Purkinje cell (primary cell): ENCODE measurements around the gene CCDC182. TPM values are rescaled to one million over a fixed set of nuclear protein-coding genes. Genes with fewer than 3 reads are reported as not detected.

ENCODE experiments used
- polyA plus RNA-seq: library from polyadenylated mRNA; unstranded; fragments of >200 nt; fragmentation: Nextera tagmentation; gene quantifications from 2 replicates; pipeline ENCODE4 v1.2.1, GENCODE V29; 2014

The CCDC182 gene
- polyA plus RNA-seq = not detected in 2 replicates

DNA sequence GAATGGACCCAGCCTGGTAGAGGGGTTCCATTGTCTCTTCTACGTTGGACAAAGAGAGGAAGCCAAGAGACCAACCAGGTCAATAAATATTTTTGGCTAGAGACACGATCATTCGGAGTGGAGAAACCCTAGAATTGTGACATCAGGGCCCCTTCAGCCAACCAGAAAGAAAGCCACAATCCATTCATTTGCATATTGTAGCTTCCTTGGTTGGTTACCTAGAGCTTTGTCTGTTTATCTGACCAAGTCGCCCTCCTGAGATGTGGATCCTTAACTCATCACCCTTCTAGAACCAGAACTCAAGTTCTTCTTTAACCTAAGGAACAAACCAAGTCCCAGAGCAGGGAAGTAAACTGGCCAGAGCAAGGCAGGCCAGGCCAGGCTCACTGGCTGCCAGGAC, at the start of gene CCDC182:
Gene CCDC182, minus strand, starts transcription at position 58 of the 400 bp plus-strand sequence. Its CDS starts 27 bp downstream, at position 31.

Other genes starting within 250 kb of the CCDC182 start
- 96.8 and 103 TPM in 2 replicates for gene MRPS23, start 104.7 kb upstream of the CCDC182 start, polyA plus RNA-seq
- gene CUEDC1, start 210.1 kb upstream of the CCDC182 start, polyA plus RNA-seq = 0.24 and 0.58 TPM in 2 replicates
- gene VEZF1, start 243.0 kb upstream of the CCDC182 start, polyA plus RNA-seq = 5.4 and 7.8 TPM in 2 replicates